ENCODE results near the gene CCK.

Gene CCK

DNA sequence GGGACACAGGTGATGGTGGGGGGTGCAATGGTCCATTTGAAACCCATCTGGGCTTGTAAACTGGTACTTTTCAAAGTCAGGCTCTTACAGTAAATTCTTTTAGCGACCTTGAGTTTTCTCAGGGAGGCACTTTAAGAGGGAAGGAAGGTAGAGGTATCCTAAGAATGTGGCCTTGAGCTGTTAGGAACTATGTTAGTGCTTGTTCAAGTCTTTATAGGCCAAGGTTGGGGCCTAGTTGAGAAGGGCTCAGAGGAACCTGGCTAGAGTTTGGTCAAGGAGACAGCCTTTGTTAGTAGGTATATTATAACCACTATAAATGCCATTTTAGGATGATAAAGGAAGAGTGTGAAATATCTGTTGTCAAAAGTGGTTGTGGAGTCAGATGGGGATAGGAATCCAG lies 9.2 kb upstream of the CCK start:
- in situ Hi-C loops (cut with HindIII; ENCODE audit: low pct_ligation_motif_present, low sequenced_read_pairs) = no loop called here
- TF ChIP-seq, protein P1, sequence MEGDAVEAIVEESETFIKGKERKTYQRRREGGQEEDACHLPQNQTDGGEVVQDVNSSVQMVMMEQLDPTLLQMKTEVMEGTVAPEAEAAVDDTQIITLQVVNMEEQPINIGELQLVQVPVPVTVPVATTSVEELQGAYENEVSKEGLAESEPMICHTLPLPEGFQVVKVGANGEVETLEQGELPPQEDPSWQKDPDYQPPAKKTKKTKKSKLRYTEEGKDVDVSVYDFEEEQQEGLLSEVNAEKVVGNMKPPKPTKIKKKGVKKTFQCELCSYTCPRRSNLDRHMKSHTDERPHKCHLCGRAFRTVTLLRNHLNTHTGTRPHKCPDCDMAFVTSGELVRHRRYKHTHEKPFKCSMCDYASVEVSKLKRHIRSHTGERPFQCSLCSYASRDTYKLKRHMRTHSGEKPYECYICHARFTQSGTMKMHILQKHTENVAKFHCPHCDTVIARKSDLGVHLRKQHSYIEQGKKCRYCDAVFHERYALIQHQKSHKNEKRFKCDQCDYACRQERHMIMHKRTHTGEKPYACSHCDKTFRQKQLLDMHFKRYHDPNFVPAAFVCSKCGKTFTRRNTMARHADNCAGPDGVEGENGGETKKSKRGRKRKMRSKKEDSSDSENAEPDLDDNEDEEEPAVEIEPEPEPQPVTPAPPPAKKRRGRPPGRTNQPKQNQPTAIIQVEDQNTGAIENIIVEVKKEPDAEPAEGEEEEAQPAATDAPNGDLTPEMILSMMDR (IDR thresholded peaks at IDR 0.05; ENCODE audit: low read depth, low read length, missing control alignments) = no peak
- DNase-seq = no peak
- no peak overlapping the region for H3K27ac ChIP-seq
- H3K4me3 ChIP-seq (ENCODE audit: low read depth, low read length) = no peak overlapping the region
- H3K36me3 ChIP-seq (replicated peaks) = no peaks in the 10 kb centered on the region
- no peaks in the 10 kb centered on the region for H3K27me3 ChIP-seq (replicated peaks)

DNA sequence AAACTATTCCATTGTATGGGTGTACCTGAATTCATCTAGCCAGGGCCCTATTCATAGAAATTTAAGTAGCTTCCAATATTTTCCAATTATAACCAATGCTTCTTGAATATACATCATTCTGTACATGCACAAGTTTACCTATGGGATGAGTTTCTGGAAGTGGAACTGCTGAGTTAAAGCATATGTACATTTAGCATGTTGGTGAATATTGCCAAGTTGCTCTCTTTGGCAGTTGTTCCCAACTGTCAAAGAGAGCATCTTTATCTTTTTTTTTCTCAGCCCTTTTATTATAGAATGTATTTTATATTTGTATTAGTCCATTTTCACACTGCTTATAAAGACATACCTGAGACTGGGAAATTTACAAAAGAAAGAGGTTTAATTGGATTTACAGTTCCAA lies 8.3 kb upstream of the CCK start:
- no peaks in the 10 kb centered on the region for H3K36me3 ChIP-seq (replicated peaks)
- TF ChIP-seq, protein P1 (IDR thresholded peaks at IDR 0.05; ENCODE audit: low read depth, low read length, missing control alignments) = no peak
- in situ Hi-C loops (cut with HindIII; ENCODE audit: low pct_ligation_motif_present, low sequenced_read_pairs) = no loop called here

DNA sequence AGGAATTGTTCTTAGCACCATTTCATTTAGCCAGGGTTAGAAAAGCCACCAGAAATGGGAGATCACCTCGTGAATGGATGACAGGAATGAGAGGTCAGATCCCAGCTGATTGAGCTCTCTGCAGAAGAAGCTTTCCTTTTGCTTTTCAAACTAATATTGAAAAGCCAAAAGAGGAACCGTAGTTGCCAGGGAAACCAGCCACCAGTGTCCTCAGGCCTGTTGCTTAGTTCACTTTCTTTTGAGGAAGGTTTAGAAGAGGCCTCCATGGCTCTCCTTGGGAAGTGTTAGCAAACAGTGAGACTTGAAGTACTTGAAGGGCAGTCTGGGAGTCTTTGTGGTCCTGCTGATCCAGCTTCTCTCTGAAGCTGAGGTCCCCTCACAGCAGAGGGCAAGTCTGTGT lies 7.4 kb upstream of the CCK start:
- H3K4me3 ChIP-seq (ENCODE audit: low read depth, low read length) = no peak overlapping the region

More for the DNA sequence above, 8.3 kb upstream of the CCK start:
- no peak overlapping the region for H3K27ac ChIP-seq
- H3K27me3 ChIP-seq (replicated peaks) = no peaks in the 10 kb centered on the region
- H3K4me3 ChIP-seq (ENCODE audit: low read depth, low read length) = no peak overlapping the region
- DNase-seq = no peak

DNA sequence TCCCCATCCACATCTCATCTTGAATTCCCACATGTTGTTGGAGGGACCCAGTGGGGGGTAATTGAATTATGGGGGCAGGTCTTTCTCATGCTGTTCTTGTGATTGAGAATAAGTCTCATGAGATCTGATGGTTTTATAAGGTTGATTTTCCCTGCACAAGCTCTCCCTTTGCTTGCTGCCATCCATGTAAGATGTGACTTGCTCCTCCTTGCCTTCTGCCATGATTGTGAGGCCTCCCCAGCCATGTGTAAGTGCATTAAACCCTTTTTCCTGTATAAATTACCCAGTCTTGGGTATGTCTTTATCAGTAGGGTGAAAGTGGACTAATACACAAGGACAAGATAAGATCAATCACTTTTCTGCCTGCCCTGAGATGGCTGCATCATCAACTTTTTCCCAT lies 5.8 kb upstream of the CCK start:
- in situ Hi-C loops (cut with HindIII; ENCODE audit: low pct_ligation_motif_present, low sequenced_read_pairs) = no loop called here
- TF ChIP-seq, protein P1 (IDR thresholded peaks at IDR 0.05; ENCODE audit: low read depth, low read length, missing control alignments) = no peak
- peaks cover 7% of the 10 kb centered on the region for H3K27me3 ChIP-seq (replicated peaks)

More for the DNA sequence above, 7.4 kb upstream of the CCK start:
- DNase-seq = no peak
- Histone ChIP-seq H3K27ac (no peak overlapping the region), H3K36me3 (replicated peaks) (no peaks in the 10 kb centered on the region), H3K27me3 (replicated peaks) (no peaks in the 10 kb centered on the region)
- in situ Hi-C loops (cut with HindIII; ENCODE audit: low pct_ligation_motif_present, low sequenced_read_pairs) = no loop called here
- TF ChIP-seq, protein P1 (IDR thresholded peaks at IDR 0.05; ENCODE audit: low read depth, low read length, missing control alignments) = no peak

DNA sequence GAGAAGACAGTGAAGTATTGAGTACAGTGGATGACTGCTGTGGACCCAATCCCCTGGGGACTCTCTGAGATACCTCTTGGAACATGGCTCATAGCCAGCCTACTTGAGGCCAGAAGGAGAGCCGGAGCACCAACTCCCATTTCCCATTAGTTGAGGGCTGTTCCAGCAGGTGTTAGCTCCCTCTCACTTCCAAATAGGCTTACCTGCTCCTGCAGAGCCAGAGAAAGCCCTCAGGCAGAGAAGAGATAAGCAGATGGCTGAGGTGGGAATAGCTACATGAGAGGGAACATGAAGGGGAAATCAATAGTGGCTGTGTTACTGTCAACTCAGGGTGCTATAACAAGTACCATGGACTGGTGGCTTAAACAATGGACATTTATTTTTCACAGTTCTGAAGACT lies 4.6 kb upstream of the CCK start:
- TF ChIP-seq, protein P1 (IDR thresholded peaks at IDR 0.05; ENCODE audit: low read depth, low read length, missing control alignments) = no peak
- peaks cover 12% of the 10 kb centered on the region for H3K27me3 ChIP-seq (replicated peaks)
- in situ Hi-C loops (cut with HindIII; ENCODE audit: low pct_ligation_motif_present, low sequenced_read_pairs) = no loop called here
- no peak overlapping the region for H3K4me3 ChIP-seq (ENCODE audit: low read depth, low read length)
- no peaks in the 10 kb centered on the region for H3K36me3 ChIP-seq (replicated peaks)
- DNase-seq = no peak
- H3K27ac ChIP-seq = no peak overlapping the region

More for the DNA sequence above, 5.8 kb upstream of the CCK start:
- Histone ChIP-seq H3K27ac (no peak overlapping the region), H3K4me3 (ENCODE audit: low read depth, low read length) (no peak overlapping the region), H3K36me3 (replicated peaks) (no peaks in the 10 kb centered on the region)
- DNase-seq = no peak

DNA sequence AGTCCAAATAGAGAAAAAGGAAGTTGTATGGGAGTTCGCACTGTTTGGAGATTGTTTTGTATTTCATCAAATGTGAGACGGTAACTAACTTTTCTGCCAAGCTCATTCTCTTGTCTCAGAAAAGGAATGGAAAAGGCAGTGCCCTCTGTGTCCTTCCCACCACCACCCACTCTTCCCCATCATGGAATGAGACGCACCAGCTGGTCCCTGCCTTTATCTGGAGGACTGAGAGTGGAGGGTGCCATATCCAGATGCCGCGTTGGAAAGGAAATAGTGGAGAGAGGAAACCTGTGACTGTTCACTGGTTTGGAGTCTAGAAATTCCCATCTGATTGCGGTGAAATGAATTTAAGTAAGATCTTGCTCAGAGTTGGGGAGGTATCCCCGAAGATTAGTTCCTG lies 3.7 kb upstream of the CCK start:
- Histone ChIP-seq H3K27ac (no peak overlapping the region), H3K27me3 (replicated peaks) (peaks cover 19% of the 10 kb centered on the region), H3K36me3 (replicated peaks) (no peaks in the 10 kb centered on the region), H3K4me3 (ENCODE audit: low read depth, low read length) (no peak overlapping the region)
- no peak for DNase-seq
- TF ChIP-seq, protein P1 (IDR thresholded peaks at IDR 0.05; ENCODE audit: low read depth, low read length, missing control alignments) = no peak
- in situ Hi-C loops (cut with HindIII; ENCODE audit: low pct_ligation_motif_present, low sequenced_read_pairs) = no loop called here

All from brain microvascular endothelial cell (primary cell).